ENCODE data around the gene JAG2. TPM values are rescaled to one million over a fixed set of nuclear protein-coding genes. Genes with fewer than 3 reads are reported as not detected.

JAG2 gene
- total and polyA plus RNA-seq, 2 donors from 2014 or later: 6.3 to 26.1 TPM

DNA sequence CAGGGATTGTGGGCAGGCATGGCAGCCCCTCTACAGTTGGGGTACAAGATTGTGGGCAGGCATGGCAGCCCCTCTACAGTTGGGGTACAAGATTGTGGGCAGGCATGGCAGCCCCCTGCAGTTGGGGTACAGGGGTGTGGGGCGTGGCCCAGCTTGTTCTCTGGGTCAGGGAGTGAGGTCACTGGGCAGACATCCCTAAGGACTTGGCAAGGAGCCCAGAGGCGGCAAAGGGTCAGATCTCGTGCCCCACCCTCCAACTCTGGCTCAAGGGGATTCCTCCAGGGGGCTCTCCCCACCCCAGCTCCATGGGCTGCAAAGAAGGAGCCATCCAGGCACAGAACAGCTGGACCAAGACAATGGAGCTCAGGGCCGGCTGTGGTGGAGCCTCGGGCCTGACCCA is 38.3 kb upstream of the JAG2 start:
- Histone ChIP-seq H3K36me3 (ENCODE audit: control insufficient read depth in 2 of 3, insufficient read depth in 3 of 3, low read length in 3 of 3) (peaks cover 0 to 5% (median 0%) of the 10 kb centered on the region in 3 donors), H3K4me1 (ENCODE audit: control insufficient read depth in 2 of 3, insufficient read depth in 2 of 3, low read depth in 1 of 3, low read length in 3 of 3) (peaks cover 0 to 29% (median 6%) of the 10 kb centered on the region in 3 donors), H3K27me3 (ENCODE audit: control insufficient read depth, insufficient read depth, low read length) (no peaks in the 10 kb centered on the region), H3K27ac (ENCODE audit: low read depth in 2 of 2, low read length in 2 of 2) (no peak overlapping the region), H3K4me3 (ENCODE audit: low read length in 3 of 3) (no peak overlapping the region), H3K9me3 (ENCODE audit: control insufficient read depth in 2 of 3, insufficient read depth in 1 of 3, low read length in 3 of 3) (no peaks in the 10 kb centered on the region), H3K9ac (ENCODE audit: low read length in 3 of 3) (no peak overlapping the region)
- TF ChIP-seq, protein P1, sequence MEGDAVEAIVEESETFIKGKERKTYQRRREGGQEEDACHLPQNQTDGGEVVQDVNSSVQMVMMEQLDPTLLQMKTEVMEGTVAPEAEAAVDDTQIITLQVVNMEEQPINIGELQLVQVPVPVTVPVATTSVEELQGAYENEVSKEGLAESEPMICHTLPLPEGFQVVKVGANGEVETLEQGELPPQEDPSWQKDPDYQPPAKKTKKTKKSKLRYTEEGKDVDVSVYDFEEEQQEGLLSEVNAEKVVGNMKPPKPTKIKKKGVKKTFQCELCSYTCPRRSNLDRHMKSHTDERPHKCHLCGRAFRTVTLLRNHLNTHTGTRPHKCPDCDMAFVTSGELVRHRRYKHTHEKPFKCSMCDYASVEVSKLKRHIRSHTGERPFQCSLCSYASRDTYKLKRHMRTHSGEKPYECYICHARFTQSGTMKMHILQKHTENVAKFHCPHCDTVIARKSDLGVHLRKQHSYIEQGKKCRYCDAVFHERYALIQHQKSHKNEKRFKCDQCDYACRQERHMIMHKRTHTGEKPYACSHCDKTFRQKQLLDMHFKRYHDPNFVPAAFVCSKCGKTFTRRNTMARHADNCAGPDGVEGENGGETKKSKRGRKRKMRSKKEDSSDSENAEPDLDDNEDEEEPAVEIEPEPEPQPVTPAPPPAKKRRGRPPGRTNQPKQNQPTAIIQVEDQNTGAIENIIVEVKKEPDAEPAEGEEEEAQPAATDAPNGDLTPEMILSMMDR (IDR thresholded peaks at IDR 0.05; ENCODE audit: borderline replicate concordance, extremely low read depth, insufficient read depth): no peak
- intact Hi-C loops (cut with DNase I): no loop called here
- DNase-seq: no peak
- no peak for FAIRE-seq

GRCh38 chr14:105205673-105206208 is 37.2 kb upstream of the JAG2 start:
- DNase-seq: no peak
- H3K27ac ChIP-seq (ENCODE audit: low read depth in 2 of 2, low read length in 2 of 2): peak overlapping the region; percentile 11 to 65
- no peak for FAIRE-seq
- H3K9ac ChIP-seq (ENCODE audit: low read length in 3 of 3): no peak overlapping the region
- H3K36me3 ChIP-seq (ENCODE audit: control insufficient read depth in 2 of 3, insufficient read depth in 3 of 3, low read length in 3 of 3): peaks cover 0 to 5% (median 0%) of the 10 kb centered on the region in 3 donors
- H3K9me3 ChIP-seq (ENCODE audit: control insufficient read depth in 2 of 3, insufficient read depth in 1 of 3, low read length in 3 of 3): no peaks in the 10 kb centered on the region
- peaks cover 0 to 29% (median 6%) of the 10 kb centered on the region in 3 donors for H3K4me1 ChIP-seq (ENCODE audit: control insufficient read depth in 2 of 3, insufficient read depth in 2 of 3, low read depth in 1 of 3, low read length in 3 of 3)
- H3K27me3 ChIP-seq (ENCODE audit: control insufficient read depth, insufficient read depth, low read length): no peaks in the 10 kb centered on the region
- intact Hi-C loops (cut with DNase I): no loop called here
- H3K4me3 ChIP-seq (ENCODE audit: low read length in 3 of 3): no peak overlapping the region
- TF ChIP-seq, protein P1 (IDR thresholded peaks at IDR 0.05; ENCODE audit: borderline replicate concordance, extremely low read depth, insufficient read depth): no peak

DNA sequence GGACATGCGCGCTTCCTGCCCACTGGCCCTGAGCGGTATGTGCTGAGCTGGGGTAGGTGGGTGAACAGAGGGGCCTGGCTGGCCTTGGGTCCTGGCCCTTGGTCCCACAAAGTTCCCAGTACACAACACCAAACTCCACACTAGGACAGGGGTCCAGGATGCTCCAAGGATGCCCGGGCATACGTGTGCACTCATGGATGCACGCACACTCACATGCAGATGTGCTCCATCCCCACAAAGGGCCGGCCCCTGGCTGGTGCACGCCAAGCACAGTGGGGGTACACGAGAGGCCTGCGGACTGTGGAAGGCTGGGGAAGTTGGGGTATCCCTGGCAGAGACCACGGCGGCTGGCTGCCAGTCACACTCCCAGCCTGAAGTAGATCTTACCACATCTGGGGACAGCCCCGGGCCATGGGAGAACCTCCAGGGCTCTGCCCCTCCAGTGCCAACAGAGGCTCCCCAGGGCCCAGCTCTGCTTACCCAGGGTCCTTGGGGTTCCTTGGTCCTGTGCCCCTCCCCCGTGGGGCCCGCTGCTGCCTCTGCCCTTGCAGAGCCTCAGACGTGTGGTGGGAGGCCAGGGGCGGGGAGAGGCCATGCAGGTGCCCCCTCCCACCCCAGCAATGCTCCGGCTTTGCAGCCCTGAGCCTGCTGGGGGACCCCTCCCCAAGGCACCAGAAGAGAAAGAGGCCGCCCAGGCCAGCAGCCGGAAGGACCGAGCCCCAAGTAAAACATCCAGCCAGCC is 36.5 kb upstream of the JAG2 start:
- TF ChIP-seq, protein P1 (IDR thresholded peaks at IDR 0.05; ENCODE audit: borderline replicate concordance, extremely low read depth, insufficient read depth): no peak
- Histone ChIP-seq H3K9ac (ENCODE audit: low read length in 3 of 3) (no peak overlapping the region), H3K27me3 (ENCODE audit: control insufficient read depth, insufficient read depth, low read length) (no peaks in the 10 kb centered on the region), H3K4me1 (ENCODE audit: control insufficient read depth in 2 of 3, insufficient read depth in 2 of 3, low read depth in 1 of 3, low read length in 3 of 3) (peaks cover 0 to 29% (median 6%) of the 10 kb centered on the region in 3 donors), H3K9me3 (ENCODE audit: control insufficient read depth in 2 of 3, insufficient read depth in 1 of 3, low read length in 3 of 3) (no peaks in the 10 kb centered on the region), H3K27ac (ENCODE audit: low read depth in 2 of 2, low read length in 2 of 2) (peak overlapping the region; percentile 65 to 75), H3K36me3 (ENCODE audit: control insufficient read depth in 2 of 3, insufficient read depth in 3 of 3, low read length in 3 of 3) (peaks cover 0 to 2% (median 0%) of the 10 kb centered on the region in 3 donors), H3K4me3 (ENCODE audit: low read length in 3 of 3) (no peak overlapping the region)
- FAIRE-seq (no peak), DNase-seq (no peak)
- intact Hi-C loops (cut with DNase I): loop anchor here (5.0 kb wide), 1 partner anchor 147 kb away; no protein-coding TSS in a partner anchor

All from kidney (tissue), 14 donors.